Measurements from ENCODE around the gene CHID1. TPM values are rescaled to one million over a fixed set of nuclear protein-coding genes. Genes with fewer than 3 reads are reported as not detected.

Gene CHID1
- total RNA-seq, 3 donors from 2014 or later, result 52.3 to 64.3 (median 55.3) TPM

- DNase-seq, result no peak
- H3K4me3 ChIP-seq, result no peak overlapping the region
- no peak for TF ChIP-seq CTCF (IDR thresholded peaks at IDR 0.05)
- intact Hi-C loops (cut with DNase I, micrococcal nuclease), result no loop called here
- peaks cover 11% of the 10 kb centered on the region for H3K4me1 ChIP-seq (ENCODE audit: low read depth)
- no peaks in the 10 kb centered on the region for H3K36me3 ChIP-seq (ENCODE audit: low read depth)
- no peak for ATAC-seq
- no peaks in the 10 kb centered on the region for H3K9me3 ChIP-seq
Measured at GRCh38 chr11:905952-906351, 4.7 kb downstream of the CHID1 start.

GRCh38 chr11:904380-904779, 6.2 kb downstream of the CHID1 start:
- peaks cover 2% of the 10 kb centered on the region for H3K4me1 ChIP-seq (ENCODE audit: low read depth)
- H3K9me3 ChIP-seq, result no peaks in the 10 kb centered on the region
- DNase-seq (no peak), ATAC-seq (no peak)
- H3K4me3 ChIP-seq, result no peak overlapping the region
- no peaks in the 10 kb centered on the region for H3K36me3 ChIP-seq (ENCODE audit: low read depth)
- TF ChIP-seq CTCF (IDR thresholded peaks at IDR 0.05), result no peak
- intact Hi-C loops (cut with DNase I, micrococcal nuclease), result no loop called here

- Histone ChIP-seq H3K36me3 (ENCODE audit: low read depth) (no peaks in the 10 kb centered on the region), H3K9me3 (no peaks in the 10 kb centered on the region), H3K4me3 (no peak overlapping the region), H3K4me1 (ENCODE audit: low read depth) (no peaks in the 10 kb centered on the region)
- no peak for TF ChIP-seq CTCF (IDR thresholded peaks at IDR 0.05)
- no peak for DNase-seq
- intact Hi-C loops (cut with DNase I, micrococcal nuclease), result no loop called here
- ATAC-seq, result no peak
Measured at GRCh38 chr11:901452-902061, 9.1 kb downstream of the CHID1 start.

- no peaks in the 10 kb centered on the region for H3K36me3 ChIP-seq (ENCODE audit: low read depth)
- no peaks in the 10 kb centered on the region for H3K4me1 ChIP-seq (ENCODE audit: low read depth)
- H3K4me3 ChIP-seq, result no peak overlapping the region
- H3K9me3 ChIP-seq, result no peaks in the 10 kb centered on the region
- intact Hi-C loops (cut with DNase I, micrococcal nuclease), result no loop called here
- no peak for TF ChIP-seq CTCF (IDR thresholded peaks at IDR 0.05)
- no peak for ATAC-seq
- no peak for DNase-seq
Measured at GRCh38 chr11:900545-900944, 10.1 kb downstream of the CHID1 start.

GRCh38 chr11:899724-900123, 10.9 kb downstream of the CHID1 start:
- intact Hi-C loops (cut with DNase I, micrococcal nuclease), result no loop called here
- DNase-seq, result no peak
- no peaks in the 10 kb centered on the region for H3K36me3 ChIP-seq (ENCODE audit: low read depth)
- H3K4me1 ChIP-seq (ENCODE audit: low read depth), result no peaks in the 10 kb centered on the region
- ATAC-seq, result no peak
- H3K4me3 ChIP-seq, result no peak overlapping the region
- H3K9me3 ChIP-seq, result no peaks in the 10 kb centered on the region
- TF ChIP-seq CTCF (IDR thresholded peaks at IDR 0.05), result no peak
